Fibroblast of the aortic adventitia (primary cell): ENCODE results near the gene RBKS. TPM values are rescaled to one million over a fixed set of nuclear protein-coding genes. Genes with fewer than 3 reads are reported as not detected.

Experiments used
- DNase-seq: peaks from one replicate; pipeline ENCODE4 v3.0.0-alpha.2; 2010; ENCODE audit warnings: low read depth
- H3K4me3 ChIP-seq: 2 replicates; pipeline ENCODE4 v1.5.1; 2011; ENCODE audit warnings: low read depth, mild to moderate bottlenecking, control low read depth, low read length, moderate library complexity
- total RNA-seq: library from RNA; depleted of rRNA; stranded (reverse); fragments of >200 nt; gene quantifications from 2 replicates; pipeline ENCODE4 v1.2.3, GENCODE V29; 2012; ENCODE audit warnings: low replicate concordance
- TF ChIP-seq, protein P1 (sequence below): IDR thresholded peaks from 2 replicates; pipeline ENCODE4 v1.5.1; 2011; ENCODE audit warnings: mild to moderate bottlenecking, low read length, control low read depth, inconsistent platforms; ENCODE audit not compliant: insufficient read depth

The RBKS gene
- total RNA-seq, 1 donor = 1.4 TPM

DNA sequence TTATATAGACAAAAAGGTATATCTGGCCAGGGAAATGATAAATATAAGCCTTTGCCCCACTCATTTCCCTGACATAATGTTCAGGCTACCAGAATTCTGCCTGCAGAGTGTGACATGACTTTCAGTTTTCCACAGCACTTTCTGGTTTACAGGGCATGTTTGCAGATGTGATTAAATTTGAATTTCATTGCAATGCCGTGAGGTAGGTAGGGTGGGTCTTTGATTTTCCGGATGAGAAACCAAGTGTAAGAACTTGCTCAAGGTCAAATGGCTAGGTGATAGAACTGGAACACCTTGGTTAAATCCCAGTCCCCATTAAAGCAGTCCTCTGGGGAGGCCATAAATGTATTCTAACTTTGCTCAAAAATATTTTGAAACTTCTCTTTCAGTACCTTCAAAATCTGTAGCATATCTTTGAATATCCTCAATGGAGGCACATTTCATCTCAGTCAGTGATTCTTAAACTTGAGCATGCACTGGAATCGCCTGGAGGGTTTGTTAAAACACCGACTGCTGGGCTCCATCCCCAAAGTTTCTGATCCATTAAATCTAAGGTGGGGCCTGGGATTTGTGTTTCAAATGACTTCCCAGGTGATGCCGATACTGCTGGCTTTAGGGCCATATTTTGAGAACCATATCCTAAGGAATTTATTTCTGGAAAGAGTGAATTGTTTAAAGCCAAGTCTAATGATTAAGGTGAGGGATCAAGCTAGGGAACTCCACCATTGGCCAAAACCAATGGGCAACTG lies 83.7 kb downstream of the RBKS start:
- H3K4me3 ChIP-seq = no peak overlapping the region
- TF ChIP-seq, protein P1, sequence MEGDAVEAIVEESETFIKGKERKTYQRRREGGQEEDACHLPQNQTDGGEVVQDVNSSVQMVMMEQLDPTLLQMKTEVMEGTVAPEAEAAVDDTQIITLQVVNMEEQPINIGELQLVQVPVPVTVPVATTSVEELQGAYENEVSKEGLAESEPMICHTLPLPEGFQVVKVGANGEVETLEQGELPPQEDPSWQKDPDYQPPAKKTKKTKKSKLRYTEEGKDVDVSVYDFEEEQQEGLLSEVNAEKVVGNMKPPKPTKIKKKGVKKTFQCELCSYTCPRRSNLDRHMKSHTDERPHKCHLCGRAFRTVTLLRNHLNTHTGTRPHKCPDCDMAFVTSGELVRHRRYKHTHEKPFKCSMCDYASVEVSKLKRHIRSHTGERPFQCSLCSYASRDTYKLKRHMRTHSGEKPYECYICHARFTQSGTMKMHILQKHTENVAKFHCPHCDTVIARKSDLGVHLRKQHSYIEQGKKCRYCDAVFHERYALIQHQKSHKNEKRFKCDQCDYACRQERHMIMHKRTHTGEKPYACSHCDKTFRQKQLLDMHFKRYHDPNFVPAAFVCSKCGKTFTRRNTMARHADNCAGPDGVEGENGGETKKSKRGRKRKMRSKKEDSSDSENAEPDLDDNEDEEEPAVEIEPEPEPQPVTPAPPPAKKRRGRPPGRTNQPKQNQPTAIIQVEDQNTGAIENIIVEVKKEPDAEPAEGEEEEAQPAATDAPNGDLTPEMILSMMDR = no peak
- DNase-seq = no peak

DNA sequence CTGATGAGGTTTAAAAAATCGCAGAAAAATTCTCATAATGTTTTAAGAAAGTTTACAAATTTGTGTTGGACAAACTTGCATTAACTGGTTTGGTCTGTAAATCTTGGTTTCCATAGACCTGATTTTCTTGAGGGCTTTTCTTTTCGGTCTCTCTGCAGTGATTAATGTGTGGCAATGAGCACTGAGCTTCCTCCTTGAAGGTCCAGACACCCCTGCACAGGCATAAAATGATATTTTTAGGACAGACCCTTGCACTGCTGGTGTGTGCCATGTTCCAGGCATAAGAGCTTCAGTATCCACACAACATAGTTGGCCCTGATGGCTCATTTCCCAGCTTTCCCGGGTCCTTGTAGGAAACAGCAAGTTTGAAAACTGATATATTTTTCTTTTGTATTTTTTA lies 85.0 kb downstream of the RBKS start:
- TF ChIP-seq, protein P1 = no peak
- no peak overlapping the region for H3K4me3 ChIP-seq
- no peak for DNase-seq

GRCh38 chr2:27804146-27804545 lies 86.0 kb downstream of the RBKS start:
- no peak overlapping the region for H3K4me3 ChIP-seq
- DNase-seq = peak; percentile 50
- TF ChIP-seq, protein P1 = no peak

GRCh38 chr2:27803046-27803445 lies 87.1 kb downstream of the RBKS start:
- no peak overlapping the region for H3K4me3 ChIP-seq
- no peak for DNase-seq

GRCh38 chr2:27802547-27802946 lies 87.6 kb downstream of the RBKS start:
- TF ChIP-seq, protein P1 = no peak
- DNase-seq = no peak

More at GRCh38 chr2:27803046-27803445, 87.1 kb downstream of the RBKS start:
- TF ChIP-seq, protein P1 = no peak

DNA sequence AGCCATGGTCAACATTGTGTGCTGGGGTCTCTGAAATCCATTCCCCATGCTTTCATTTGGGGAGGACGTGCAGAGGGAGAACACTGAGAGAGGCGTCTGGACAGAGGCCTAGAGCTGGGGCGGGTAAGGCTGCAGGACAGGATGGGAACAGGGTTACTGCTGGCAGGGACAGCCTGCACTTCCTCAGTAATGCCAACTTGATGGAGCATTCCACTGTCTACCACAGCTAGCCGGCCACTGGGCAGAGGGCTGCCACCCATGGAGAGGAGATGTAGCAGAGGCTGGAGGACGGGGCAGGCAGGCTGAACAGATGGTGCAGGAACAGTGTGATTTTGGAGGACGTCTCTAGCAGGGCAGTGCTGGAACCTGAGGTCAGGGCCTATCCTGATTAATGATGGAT lies 89.3 kb downstream of the RBKS start:
- TF ChIP-seq, protein P1 = no peak
- DNase-seq = no peak
- no peak overlapping the region for H3K4me3 ChIP-seq

More at GRCh38 chr2:27802547-27802946, 87.6 kb downstream of the RBKS start:
- H3K4me3 ChIP-seq = no peak overlapping the region

GRCh38 chr2:27799646-27800010 lies 90.6 kb downstream of the RBKS start:
- no peak for DNase-seq
- H3K4me3 ChIP-seq = peak overlapping the region; percentile 16
- TF ChIP-seq, protein P1 = peak; percentile 27
